H9 (cell line): ENCODE data around the gene STXBP6. TPM values are rescaled to one million over a fixed set of nuclear protein-coding genes. Genes with fewer than 3 reads are reported as not detected.

Experiments used
- DNase-seq: peaks from one replicate; pipeline ENCODE4 v3.0.0-alpha.2; 2017
- H2AFZ ChIP-seq: one replicate; pipeline ENCODE4 v1.6.1; 2013; ENCODE audit warnings: mild to moderate bottlenecking, low read length, control low read depth, moderate library complexity
- H2AK5ac ChIP-seq: 2 replicates; pipeline ENCODE4 v1.6.1; 2013; ENCODE audit warnings: low read length, control low read depth, mixed read lengths; ENCODE audit not compliant: insufficient read length
- H2BK120ac ChIP-seq: one replicate; pipeline ENCODE4 v1.6.1; 2013; ENCODE audit warnings: low read depth, mild to moderate bottlenecking, low read length, control low read depth, inconsistent platforms; ENCODE audit not compliant: poor library complexity, severe bottlenecking
- H2BK12ac ChIP-seq: 2 replicates; pipeline ENCODE4 v1.6.1; 2013; ENCODE audit warnings: low read length, control low read depth, mixed read lengths, low read depth; ENCODE audit not compliant: insufficient read length
- H2BK15ac ChIP-seq: 2 replicates; pipeline ENCODE4 v1.6.1; 2013; ENCODE audit warnings: low read depth, low read length, control low read depth
- H2BK20ac ChIP-seq: one replicate; pipeline ENCODE4 v1.6.1; 2013; ENCODE audit warnings: low read depth, mild to moderate bottlenecking, low read length, control low read depth, inconsistent platforms; ENCODE audit not compliant: poor library complexity, severe bottlenecking
- H2BK5ac ChIP-seq: 2 replicates; pipeline ENCODE4 v1.6.1; 2013; ENCODE audit warnings: low read length, control low read depth, mixed read lengths; ENCODE audit not compliant: insufficient read length
- H3K14ac ChIP-seq: 2 replicates; pipeline ENCODE4 v1.6.1; 2013; ENCODE audit warnings: low read length, control low read depth; ENCODE audit not compliant: insufficient read depth
- H3K18ac ChIP-seq: 2 replicates; pipeline ENCODE4 v1.6.1; 2013; ENCODE audit warnings: low read depth, mild to moderate bottlenecking, mixed read lengths, low read length, control low read depth; ENCODE audit not compliant: insufficient read length
- H3K23ac ChIP-seq: 2 replicates; pipeline ENCODE4 v1.6.1; 2013; ENCODE audit warnings: low read length, control low read depth, mixed read lengths, low read depth; ENCODE audit not compliant: insufficient read length
- H3K23me2 ChIP-seq: 2 replicates; pipeline ENCODE4 v1.6.1; 2013; ENCODE audit warnings: low read depth, mild to moderate bottlenecking, mixed read lengths, low read length, control low read depth; ENCODE audit not compliant: insufficient read length, poor library complexity, severe bottlenecking
- H3K27ac ChIP-seq: 2 replicates; pipeline ENCODE4 v1.5.1; 2013; ENCODE audit warnings: low read length, control low read depth, mixed read lengths, low read depth; ENCODE audit not compliant: insufficient read length
- H3K27me3 ChIP-seq: 2 replicates; pipeline ENCODE4 v1.6.1; 2013; ENCODE audit warnings: low read length, control low read depth, inconsistent platforms; ENCODE audit not compliant: insufficient read depth
- H3K4ac ChIP-seq: 2 replicates; pipeline ENCODE4 v1.6.1; 2013; ENCODE audit warnings: low read depth, mild to moderate bottlenecking, control low read depth, inconsistent platforms, low read length, moderate library complexity
- H3K4me1 ChIP-seq: 2 replicates; pipeline ENCODE4 v1.6.1; 2013; ENCODE audit warnings: low read length, control low read depth, inconsistent platforms; ENCODE audit not compliant: insufficient read depth
- H3K4me2 ChIP-seq: 2 replicates; pipeline ENCODE4 v1.6.1; 2013; ENCODE audit warnings: low read length, control low read depth, mixed read lengths; ENCODE audit not compliant: insufficient read length, insufficient read depth
- H3K56ac ChIP-seq: 2 replicates; pipeline ENCODE4 v1.6.1; 2013; ENCODE audit warnings: low read depth, mild to moderate bottlenecking, mixed read lengths, low read length, control low read depth; ENCODE audit not compliant: insufficient read length
- H3K79me1 ChIP-seq: 2 replicates; pipeline ENCODE4 v1.6.1; 2013; ENCODE audit warnings: low read depth, mild to moderate bottlenecking, moderate library complexity, low read length, control low read depth, inconsistent platforms; ENCODE audit not compliant: insufficient read depth, poor library complexity, severe bottlenecking
- H3K79me2 ChIP-seq: 2 replicates; pipeline ENCODE4 v1.6.1; 2013; ENCODE audit warnings: low read length, control low read depth, inconsistent platforms; ENCODE audit not compliant: insufficient read depth
- H3K9ac ChIP-seq: 2 replicates; pipeline ENCODE4 v1.6.1; 2013; ENCODE audit warnings: low read length, control low read depth, mixed read lengths; ENCODE audit not compliant: insufficient read length; ENCODE audit errors: extremely low read depth
- H3K9me3 ChIP-seq: one replicate; pipeline ENCODE4 v1.6.1; 2013; ENCODE audit warnings: low read depth, low read length, inconsistent platforms; ENCODE audit not compliant: control insufficient read depth
- H3T11ph ChIP-seq: one replicate; pipeline ENCODE4 v1.6.1; 2013; ENCODE audit warnings: mild to moderate bottlenecking, low read length, control low read depth, inconsistent platforms
- H4K20me1 ChIP-seq: one replicate; pipeline ENCODE4 v1.6.1; 2013; ENCODE audit not compliant: control insufficient read depth, insufficient read length, insufficient read depth
- H4K5ac ChIP-seq: 2 replicates; pipeline ENCODE4 v1.6.1; 2013; ENCODE audit warnings: low read depth, mild to moderate bottlenecking, mixed read lengths, low read length, control low read depth; ENCODE audit not compliant: insufficient read length
- H4K8ac ChIP-seq: replicated peaks from 2 replicates; pipeline ENCODE4 v1.6.1; 2013; ENCODE audit warnings: low read length, control low read depth, mixed read lengths, low read depth; ENCODE audit not compliant: insufficient read length
- H4K91ac ChIP-seq: 2 replicates; pipeline ENCODE4 v1.6.1; 2013; ENCODE audit warnings: low read depth, mild to moderate bottlenecking, moderate library complexity, mixed read lengths, low read length, control low read depth; ENCODE audit not compliant: insufficient read length
- H3K27ac Mint-ChIP-seq, 3 experiments: 2 replicates in 2 of 3; 3 replicates in 1 of 3; pipeline ENCODE4 v1.8.0; 2020 to 2021; ENCODE audit warnings: mixed read lengths in 3 of 3, mild to moderate bottlenecking in 1 of 3, moderate library complexity in 1 of 3
- H3K27me3 Mint-ChIP-seq: 2 replicates; pipeline ENCODE4 v1.8.0; 2021; ENCODE audit warnings: low read depth, mild to moderate bottlenecking, moderate library complexity, mixed read lengths
- H3K36me3 Mint-ChIP-seq, 3 experiments: 2 replicates in 2 of 3; 3 replicates in 1 of 3; pipeline ENCODE4 v1.8.0; 2020 to 2021; ENCODE audit warnings: low read depth in 3 of 3, mixed read lengths in 3 of 3; ENCODE audit not compliant: insufficient read depth in 1 of 3
- H3K4me1 Mint-ChIP-seq, 2 experiments: 2 replicates each; pipeline ENCODE4 v1.8.0; 2020; ENCODE audit warnings: mixed read lengths in 2 of 2
- H3K4me3 Mint-ChIP-seq, 2 experiments: 2 replicates in 1 of 2; 3 replicates in 1 of 2; pipeline ENCODE4 v1.8.0; 2020 to 2021; ENCODE audit warnings: mild to moderate bottlenecking in 2 of 2, mixed read lengths in 2 of 2, moderate library complexity in 1 of 2
- H3K9me3 Mint-ChIP-seq, 2 experiments: 2 replicates in 1 of 2; 3 replicates in 1 of 2; pipeline ENCODE4 v1.8.0; 2020; ENCODE audit warnings: mild to moderate bottlenecking in 2 of 2, mixed read lengths in 2 of 2, moderate library complexity in 1 of 2
- WGBS: extraction: QIAGEN DNeasy Blood & Tissue Kit; methylation state at CpG from one replicate; pipeline ENCODE4 v1.1.7; 2013; ENCODE audit warnings: missing lambda C conversion rate, low lambda C conversion rate, mixed read lengths; ENCODE audit not compliant: insufficient read length; ENCODE audit errors: extremely low coverage; 5-methylcytosine and 5-hydroxymethylcytosine counted together
- total RNA-seq: library from RNA; stranded (reverse); gene quantifications from 2 replicates; pipeline ENCODE4 v1.2.1, GENCODE V29; 2021
- TF ChIP-seq, protein P1 (sequence below): fragments of 200-600 bp; sonication (generic); conservative IDR thresholded peaks from 3 replicates; pipeline ENCODE4 v1.8.0; 2021; ENCODE audit warnings: antibody characterized with exemption, mild to moderate bottlenecking

The STXBP6 gene
- total RNA-seq, 1 experiment from 2014 or later: 3.6 TPM

DNA sequence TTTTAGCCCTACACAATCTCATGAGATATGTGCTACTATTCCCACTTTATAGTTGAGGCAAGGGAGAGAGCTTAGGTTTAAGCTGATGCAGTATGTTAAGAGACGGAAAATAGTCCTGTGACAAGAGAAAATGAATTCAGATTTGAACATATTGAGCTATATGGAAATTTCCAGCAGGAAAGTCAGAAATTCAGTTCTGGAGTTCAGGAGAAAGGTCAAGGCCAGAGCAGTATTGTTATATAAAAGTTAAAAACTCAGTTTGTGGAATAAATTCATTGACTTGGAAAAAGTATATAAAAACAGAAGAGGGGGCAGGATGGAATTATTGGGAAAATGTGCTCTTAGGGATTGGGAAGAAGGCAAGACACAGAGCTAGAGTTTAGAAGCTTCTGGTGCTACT is 248.9 kb downstream of the STXBP6 start:
- H4K8ac ChIP-seq: no peak overlapping the region
- no peaks in the 10 kb centered on the region; the same call in 1 of the 2 replicates for H3K4me1 ChIP-seq
- H3K27me3 Mint-ChIP-seq: 0 out of 2 replicates have a peak, but pooled peaks cover 1% of the 10 kb centered on the region

More for the DNA sequence above, 248.9 kb downstream of the STXBP6 start:
- no peaks in the 10 kb centered on the region for H4K20me1 ChIP-seq
- H3K9ac ChIP-seq: no peak overlapping the region
- H3K79me2 ChIP-seq: no peaks in the 10 kb centered on the region
- H3K23me2 ChIP-seq: no peaks in the 10 kb centered on the region
- TF ChIP-seq, protein P1, sequence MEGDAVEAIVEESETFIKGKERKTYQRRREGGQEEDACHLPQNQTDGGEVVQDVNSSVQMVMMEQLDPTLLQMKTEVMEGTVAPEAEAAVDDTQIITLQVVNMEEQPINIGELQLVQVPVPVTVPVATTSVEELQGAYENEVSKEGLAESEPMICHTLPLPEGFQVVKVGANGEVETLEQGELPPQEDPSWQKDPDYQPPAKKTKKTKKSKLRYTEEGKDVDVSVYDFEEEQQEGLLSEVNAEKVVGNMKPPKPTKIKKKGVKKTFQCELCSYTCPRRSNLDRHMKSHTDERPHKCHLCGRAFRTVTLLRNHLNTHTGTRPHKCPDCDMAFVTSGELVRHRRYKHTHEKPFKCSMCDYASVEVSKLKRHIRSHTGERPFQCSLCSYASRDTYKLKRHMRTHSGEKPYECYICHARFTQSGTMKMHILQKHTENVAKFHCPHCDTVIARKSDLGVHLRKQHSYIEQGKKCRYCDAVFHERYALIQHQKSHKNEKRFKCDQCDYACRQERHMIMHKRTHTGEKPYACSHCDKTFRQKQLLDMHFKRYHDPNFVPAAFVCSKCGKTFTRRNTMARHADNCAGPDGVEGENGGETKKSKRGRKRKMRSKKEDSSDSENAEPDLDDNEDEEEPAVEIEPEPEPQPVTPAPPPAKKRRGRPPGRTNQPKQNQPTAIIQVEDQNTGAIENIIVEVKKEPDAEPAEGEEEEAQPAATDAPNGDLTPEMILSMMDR: no peak
- no peaks in the 10 kb centered on the region for H3K9me3 Mint-ChIP-seq
- H3T11ph ChIP-seq: no peak overlapping the region
- H2BK12ac ChIP-seq: no peak overlapping the region
- no peaks in the 10 kb centered on the region for H3K27me3 ChIP-seq
- no peak overlapping the region for H2BK5ac ChIP-seq
- no peak overlapping the region for H3K14ac ChIP-seq
- no peak overlapping the region for H2AFZ ChIP-seq
- H2BK20ac ChIP-seq: no peak overlapping the region
- no peak for DNase-seq
- no peaks in the 10 kb centered on the region for H3K79me1 ChIP-seq
- H3K9me3 ChIP-seq: no peaks in the 10 kb centered on the region
- H3K4ac ChIP-seq: no peak overlapping the region
- no peak overlapping the region for H4K91ac ChIP-seq
- H3K36me3 Mint-ChIP-seq: no peaks in the 10 kb centered on the region
- H4K5ac ChIP-seq: no peak overlapping the region
- H3K27ac Mint-ChIP-seq: no peak overlapping the region
- H3K23ac ChIP-seq: no peak overlapping the region
- no peak overlapping the region for H3K27ac ChIP-seq
- no CpG with 5 or more reads among the region's 1 CpG for WGBS
- no peak overlapping the region for H3K4me2 ChIP-seq
- H2BK120ac ChIP-seq: no peak overlapping the region
- no peak overlapping the region for H2AK5ac ChIP-seq
- H3K18ac ChIP-seq: no peak overlapping the region
- peaks cover 5 to 10% of the 10 kb centered on the region in 2 experiments for H3K4me1 Mint-ChIP-seq
- no peak overlapping the region for H3K4me3 Mint-ChIP-seq
- H2BK15ac ChIP-seq: no peak overlapping the region
- H3K56ac ChIP-seq: no peak overlapping the region
